DMS53 treated with DMSO at 0.1 percent for 48 hours (cell line): ENCODE results near the gene PLB1.

Experiments
- DNase-seq: peaks from one replicate; lab custom pipeline; 2025; ENCODE audit not compliant: unreplicated experiment; lab: John Stamatoyannopoulos, UW

The PLB1 gene

GRCh38 chr2:28608500-28609424 lies 112.9 kb downstream of the PLB1 start:
- DNase-seq: no peak

- no peak for DNase-seq
Observed at GRCh38 chr2:28610583-28611201, 114.8 kb downstream of the PLB1 start.

GRCh38 chr2:28612131-28612812 lies 116.4 kb downstream of the PLB1 start:
- no peak for DNase-seq

GRCh38 chr2:28613186-28613585 lies 117.3 kb downstream of the PLB1 start:
- no peak for DNase-seq

- no peak for DNase-seq
Observed at GRCh38 chr2:28613633-28614501, 118.0 kb downstream of the PLB1 start.

- no peak for DNase-seq
Observed at GRCh38 chr2:28615706-28616105, 119.8 kb downstream of the PLB1 start.

- no peak for DNase-seq
Observed at GRCh38 chr2:28616396-28616999, 120.6 kb downstream of the PLB1 start.

GRCh38 chr2:28617502-28618184 lies 121.8 kb downstream of the PLB1 start:
- DNase-seq: no peak

- DNase-seq: no peak
Observed at GRCh38 chr2:28618221-28619141, 122.6 kb downstream of the PLB1 start.

- DNase-seq: no peak
Observed at GRCh38 chr2:28619213-28620196, 123.6 kb downstream of the PLB1 start.

GRCh38 chr2:28620291-28620793 lies 124.5 kb downstream of the PLB1 start:
- no peak for DNase-seq

GRCh38 chr2:28620801-28621171 lies 124.9 kb downstream of the PLB1 start:
- DNase-seq: no peak

GRCh38 chr2:28621172-28622100 lies 125.6 kb downstream of the PLB1 start:
- DNase-seq: peak; percentile 89

- DNase-seq: no peak
Observed at GRCh38 chr2:28622101-28622499, 126.2 kb downstream of the PLB1 start.

- DNase-seq: no peak
Observed at GRCh38 chr2:28623582-28624405, 127.9 kb downstream of the PLB1 start.

- no peak for DNase-seq
Observed at GRCh38 chr2:28624436-28624792, 128.6 kb downstream of the PLB1 start.
